Renal cortical epithelial cell (primary cell): ENCODE measurements around the gene TANGO2. TPM values are rescaled to one million over a fixed set of nuclear protein-coding genes. Genes with fewer than 3 reads are reported as not detected.

Experiments
- DNase-seq: peaks from one replicate; pipeline ENCODE4 v3.0.0-alpha.2; 2011; ENCODE audit warnings: low read depth
- total RNA-seq: library from RNA; depleted of rRNA; stranded (reverse); fragments of >200 nt; gene quantifications from 2 replicates; pipeline ENCODE4 v1.2.3, GENCODE V29; 2014

The TANGO2 gene
- total RNA-seq, 1 donor from 2014 or later, result 34.9 TPM

DNA sequence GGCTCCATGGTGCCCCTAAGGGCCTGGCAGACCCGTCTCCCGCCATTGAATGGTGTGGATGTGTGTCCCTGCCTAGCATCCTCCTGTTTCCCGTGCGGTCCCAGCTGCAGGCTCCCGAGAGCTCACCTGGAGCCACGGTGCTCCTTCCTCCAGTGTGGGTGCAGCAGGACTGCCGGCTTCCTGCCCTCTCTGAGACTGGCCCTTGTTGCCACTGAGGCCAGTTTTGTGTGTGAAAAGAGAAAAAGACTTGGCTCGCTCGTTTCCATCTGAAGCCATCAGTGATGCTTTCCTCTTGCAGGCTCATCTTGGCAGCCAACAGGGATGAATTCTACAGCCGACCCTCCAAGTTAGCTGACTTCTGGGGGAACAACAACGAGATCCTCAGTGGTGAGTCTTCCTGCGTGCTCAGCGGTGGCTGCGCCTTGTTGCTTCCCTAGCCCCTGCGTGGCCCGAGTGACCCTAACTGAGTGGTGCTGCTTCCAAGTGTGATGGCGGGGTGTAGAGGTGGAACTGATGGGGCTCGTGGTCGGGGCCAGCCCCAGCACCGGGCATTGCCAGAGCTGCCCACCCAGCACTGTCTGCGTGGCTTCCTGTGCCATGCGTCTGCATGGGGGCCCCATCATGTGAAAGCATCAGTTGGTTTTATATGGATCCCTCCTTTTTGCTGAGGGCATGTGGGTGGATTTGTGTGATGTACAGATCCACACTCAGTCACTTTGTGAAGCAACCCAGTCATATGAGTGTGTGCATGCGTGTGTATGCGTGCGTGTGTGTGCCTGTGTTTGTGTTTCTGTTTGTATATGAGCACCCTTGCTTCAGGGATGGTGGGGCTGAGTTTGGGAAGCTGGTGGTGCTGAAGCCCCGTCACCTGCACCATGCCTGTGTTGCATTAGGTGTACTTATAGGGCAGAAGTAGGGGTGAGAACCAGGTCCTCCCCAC is 22.4 kb downstream of the TANGO2 start:
- DNase-seq, result no peak

- DNase-seq, result no peak
These were observed 23.1 kb downstream of the TANGO2 start for GRCh38 chr22:20043997-20044342.

GRCh38 chr22:20044495-20045151 is 23.7 kb downstream of the TANGO2 start:
- no peak for DNase-seq

DNA sequence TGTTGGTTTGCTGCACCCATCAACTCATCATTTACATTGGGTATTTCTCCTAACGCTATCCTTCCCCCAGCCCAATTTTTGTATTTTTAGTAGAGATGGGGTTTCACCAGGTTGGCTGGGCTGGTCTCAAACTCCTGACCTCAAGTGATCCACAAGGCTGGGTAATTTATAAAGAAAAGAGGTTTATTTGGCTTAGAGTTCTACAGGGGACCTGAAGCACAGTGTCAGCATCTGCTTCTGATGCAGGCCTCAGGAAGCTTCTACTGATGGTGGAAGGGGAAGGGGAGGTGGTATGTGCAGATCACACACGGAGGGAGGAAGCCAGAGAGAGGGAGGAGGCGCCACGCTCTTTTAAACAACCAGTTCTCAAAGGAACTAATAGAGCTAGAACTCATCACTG is 25.8 kb downstream of the TANGO2 start:
- no peak for DNase-seq

GRCh38 chr22:20051927-20052308 is 31.0 kb downstream of the TANGO2 start:
- DNase-seq, result no peak

DNA sequence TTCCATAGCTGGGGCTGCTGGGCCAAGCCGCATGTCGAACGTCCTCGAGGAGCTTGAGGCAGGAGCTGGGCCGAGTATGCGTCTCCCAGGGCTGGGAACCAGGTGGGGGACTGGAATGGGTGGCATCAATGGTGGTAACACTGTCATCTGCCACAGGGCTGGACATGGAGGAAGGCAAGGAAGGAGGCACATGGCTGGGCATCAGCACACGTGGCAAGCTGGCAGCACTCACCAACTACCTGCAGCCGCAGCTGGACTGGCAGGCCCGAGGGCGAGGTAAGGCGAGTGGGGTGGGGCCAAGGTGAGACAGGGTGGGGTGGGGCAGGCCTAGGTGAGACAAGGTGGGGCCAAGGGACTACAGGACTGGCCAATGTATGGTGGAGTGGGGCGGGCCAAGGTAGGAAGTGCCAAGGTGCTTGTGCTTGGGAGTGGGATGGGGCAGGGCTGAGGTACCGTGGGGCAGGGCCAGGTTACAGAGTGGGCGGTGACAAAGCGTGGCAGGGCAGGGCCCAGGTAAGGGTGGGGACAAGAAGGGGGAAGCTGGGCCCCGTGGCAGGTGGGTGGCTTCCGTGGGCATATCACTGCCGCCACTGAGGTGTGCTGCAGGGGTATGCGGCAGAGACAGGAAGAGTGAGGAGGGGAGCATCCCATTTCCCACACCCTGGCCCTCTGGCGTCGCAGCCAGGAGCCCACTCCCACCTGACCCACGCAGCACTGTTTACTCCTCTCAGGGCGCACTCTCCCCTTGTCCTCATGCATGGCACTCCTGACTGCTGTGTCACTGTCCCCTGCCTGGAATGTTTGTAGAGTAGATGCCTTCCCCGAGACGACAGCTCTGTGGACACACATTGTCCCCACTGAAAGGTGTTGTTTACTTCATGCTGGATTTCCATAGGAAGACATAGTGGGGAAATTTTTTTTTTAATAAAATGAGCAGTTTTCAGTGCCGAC is 31.7 kb downstream of the TANGO2 start:
- DNase-seq, result no peak

DNA sequence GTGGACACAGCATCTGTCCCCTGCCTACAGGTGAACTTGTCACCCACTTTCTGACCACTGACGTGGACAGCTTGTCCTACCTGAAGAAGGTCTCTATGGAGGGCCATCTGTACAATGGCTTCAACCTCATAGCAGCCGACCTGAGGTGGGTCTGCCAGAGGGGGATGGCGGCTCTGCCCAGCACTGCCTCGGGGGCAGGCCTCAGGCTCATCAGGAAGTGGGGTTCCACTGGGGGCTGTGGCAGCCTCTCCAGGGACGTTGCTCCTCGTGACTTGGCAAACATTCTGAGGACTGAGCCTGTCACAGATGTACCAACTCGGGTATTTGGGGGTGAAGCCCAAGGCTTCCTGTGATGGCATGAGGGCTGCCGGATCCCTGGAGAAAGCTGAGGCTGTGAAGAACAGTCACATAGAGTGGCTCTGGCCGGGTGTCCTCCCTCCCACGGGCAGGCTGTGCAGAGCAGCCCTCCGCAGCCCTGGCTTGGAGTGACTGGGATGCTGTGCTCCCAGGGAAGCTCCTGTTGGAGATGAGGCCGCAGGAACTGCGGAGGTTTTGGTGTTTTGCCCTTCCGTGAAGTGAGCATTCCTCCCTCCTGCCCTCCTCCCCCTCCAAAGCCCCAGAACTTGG is 32.6 kb downstream of the TANGO2 start:
- no peak for DNase-seq

GRCh38 chr22:20054034-20054427 is 33.1 kb downstream of the TANGO2 start:
- DNase-seq, result no peak

GRCh38 chr22:20054485-20054884 is 33.6 kb downstream of the TANGO2 start:
- DNase-seq, result no peak

- no peak for DNase-seq
These were observed 34.2 kb downstream of the TANGO2 start for GRCh38 chr22:20055144-20055543.

- DNase-seq, result no peak
These were observed 34.7 kb downstream of the TANGO2 start for GRCh38 chr22:20055654-20056053.

GRCh38 chr22:20056161-20056560 is 35.3 kb downstream of the TANGO2 start:
- no peak for DNase-seq

DNA sequence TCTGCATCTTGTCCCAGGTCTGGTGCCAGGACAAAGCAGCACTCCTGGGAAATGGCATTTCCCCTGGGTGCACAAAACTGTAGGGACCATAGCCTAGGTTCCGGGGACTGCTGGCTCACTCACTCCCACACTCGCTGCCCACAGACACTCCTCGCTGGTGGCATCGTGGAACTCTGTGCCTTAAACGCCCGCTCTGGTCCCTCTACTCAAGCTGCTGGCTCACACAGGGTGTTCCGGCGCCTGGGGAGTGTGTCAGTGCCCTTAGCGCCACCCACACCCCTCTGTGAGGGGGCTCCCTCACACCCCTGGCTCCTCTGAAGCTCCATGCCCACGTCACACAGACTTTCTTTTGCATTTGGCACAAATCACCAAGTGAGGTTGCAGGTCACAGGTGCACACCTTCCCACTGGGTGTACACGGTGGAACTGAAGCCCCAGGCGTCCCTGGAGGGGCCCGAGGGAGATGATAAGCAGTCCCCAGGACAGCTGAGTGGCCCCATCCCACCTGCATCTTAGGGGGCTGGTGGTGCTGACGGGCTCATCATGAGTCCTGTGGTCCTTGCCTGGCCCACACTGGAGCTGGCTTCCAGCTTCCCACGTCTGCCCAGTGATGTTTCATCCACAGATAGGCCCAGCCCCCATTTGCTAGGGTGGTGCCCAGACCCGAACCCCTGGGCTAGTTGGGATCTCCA is 35.9 kb downstream of the TANGO2 start:
- DNase-seq, result no peak

DNA sequence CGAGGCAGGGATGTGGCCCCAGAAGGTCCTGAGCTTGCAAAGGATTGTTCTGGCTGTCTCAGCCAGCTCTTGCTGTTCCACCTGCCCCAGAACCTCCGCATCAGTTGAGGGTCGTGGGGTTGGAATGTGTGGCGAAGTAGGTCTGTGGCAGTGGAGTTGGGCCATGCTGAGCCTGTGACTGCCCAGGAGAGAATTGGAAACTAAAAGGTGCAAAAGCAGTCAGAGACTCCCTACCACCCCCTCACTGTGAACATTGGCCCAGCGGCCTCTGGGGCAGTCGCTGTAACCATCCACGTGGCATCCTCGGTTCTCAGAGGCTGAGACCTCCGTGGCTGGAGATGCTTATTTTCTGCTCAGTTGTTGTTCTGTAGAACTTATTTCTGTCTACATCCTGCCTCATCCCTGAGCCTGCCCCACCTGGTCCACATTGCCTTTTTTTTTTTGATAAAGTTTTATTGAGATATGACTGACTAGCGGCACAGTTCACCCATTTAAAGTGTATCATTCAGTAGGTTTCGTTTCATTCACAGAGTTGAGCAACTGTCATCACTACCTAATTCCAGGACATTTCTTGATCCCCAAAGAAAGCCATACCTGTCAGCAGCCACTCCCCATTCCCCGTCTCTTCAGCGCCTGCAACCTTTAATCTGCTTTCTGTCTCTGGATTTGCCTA is 36.8 kb downstream of the TANGO2 start:
- no peak for DNase-seq

DNA sequence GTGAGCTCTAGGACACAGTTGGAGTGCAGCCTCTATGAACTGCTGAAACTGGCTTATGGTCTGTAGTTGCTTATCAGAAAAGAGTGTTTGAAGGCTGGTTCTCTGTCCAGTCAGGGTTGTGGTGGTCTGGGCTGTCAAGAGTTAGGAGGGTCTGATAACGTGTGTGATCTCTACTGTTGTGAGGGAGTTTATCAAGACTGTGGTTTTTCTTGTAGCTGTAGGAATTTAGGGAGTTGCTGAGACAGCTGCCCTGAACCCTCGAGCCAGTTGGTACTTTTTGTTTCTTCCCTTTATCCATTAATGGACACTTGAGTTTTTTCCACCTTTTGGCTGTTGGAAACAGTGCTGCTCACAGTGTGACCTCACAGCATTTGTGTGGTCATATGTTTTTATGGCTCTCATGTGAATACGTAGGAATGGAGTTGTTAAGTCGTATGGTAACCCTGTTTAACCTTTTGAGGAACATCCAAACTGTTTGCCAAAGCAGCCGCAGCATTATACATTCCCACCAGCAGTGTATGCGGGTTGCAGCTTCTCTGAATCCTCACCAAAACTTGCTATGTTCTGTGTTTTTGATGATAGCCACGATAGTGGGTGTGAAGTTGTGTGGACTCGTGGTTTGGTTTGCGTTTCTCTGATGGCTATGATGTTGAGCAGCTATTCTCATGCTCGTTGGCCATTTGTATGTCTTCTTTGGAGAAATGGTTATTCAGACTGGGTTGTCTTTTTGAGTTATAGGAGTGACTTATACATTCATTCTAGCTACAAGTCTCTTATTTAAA is 38.3 kb downstream of the TANGO2 start:
- no peak for DNase-seq

DNA sequence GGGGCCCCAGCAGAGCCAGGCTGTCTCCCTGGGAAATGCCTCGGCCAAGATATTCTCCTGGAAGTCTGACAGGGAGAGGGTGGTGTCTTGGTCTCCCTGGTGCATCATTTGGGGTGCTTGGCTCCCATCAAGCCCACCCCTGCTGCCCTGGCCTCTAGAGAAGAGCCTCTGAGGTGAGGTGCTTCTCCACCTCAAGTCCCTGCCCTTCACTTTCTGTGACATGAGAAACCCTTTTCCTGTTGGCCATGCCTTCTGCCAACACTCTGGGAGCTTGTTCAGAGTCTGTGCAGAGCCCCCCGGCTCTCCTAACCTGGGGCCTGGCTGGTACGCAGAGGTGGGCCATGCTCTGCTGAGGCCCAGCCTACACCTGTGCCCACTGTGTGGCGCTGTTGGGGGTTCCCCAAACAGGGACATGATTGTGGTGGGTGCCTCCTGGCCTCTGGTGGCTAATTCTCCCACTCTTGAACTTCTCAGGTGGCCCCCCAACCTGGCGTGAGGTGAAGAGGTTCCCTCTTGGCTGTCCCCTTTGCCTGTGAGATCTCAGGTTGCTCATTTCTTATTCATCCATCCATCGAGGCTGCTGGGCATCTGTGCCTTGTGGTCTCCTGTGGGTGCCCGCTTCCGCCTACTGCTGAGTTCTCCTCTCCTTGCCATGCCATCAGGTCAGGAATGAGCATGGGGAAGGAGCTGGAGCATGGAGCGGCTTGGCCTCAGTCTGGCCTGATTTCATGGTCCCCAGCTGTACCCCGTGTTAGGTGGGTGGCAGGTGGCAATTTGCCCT is 40.0 kb downstream of the TANGO2 start:
- DNase-seq, result no peak

DNA sequence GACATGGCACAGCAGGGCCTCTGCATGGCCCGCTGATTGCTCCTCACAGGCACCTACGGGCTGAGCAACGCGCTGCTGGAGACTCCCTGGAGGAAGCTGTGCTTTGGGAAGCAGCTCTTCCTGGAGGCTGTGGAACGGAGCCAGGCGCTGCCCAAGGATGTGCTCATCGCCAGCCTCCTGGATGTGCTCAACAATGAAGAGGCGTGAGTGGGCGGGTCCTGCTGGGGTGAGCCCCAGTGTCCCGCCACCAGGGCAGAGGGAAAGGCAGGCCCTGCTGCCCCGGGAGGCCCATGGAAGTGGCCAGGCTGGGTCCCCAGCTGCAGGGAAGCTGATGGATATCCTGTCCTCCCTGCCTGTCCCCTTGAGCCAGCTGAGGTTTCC is 40.6 kb downstream of the TANGO2 start:
- DNase-seq, result no peak

DNA sequence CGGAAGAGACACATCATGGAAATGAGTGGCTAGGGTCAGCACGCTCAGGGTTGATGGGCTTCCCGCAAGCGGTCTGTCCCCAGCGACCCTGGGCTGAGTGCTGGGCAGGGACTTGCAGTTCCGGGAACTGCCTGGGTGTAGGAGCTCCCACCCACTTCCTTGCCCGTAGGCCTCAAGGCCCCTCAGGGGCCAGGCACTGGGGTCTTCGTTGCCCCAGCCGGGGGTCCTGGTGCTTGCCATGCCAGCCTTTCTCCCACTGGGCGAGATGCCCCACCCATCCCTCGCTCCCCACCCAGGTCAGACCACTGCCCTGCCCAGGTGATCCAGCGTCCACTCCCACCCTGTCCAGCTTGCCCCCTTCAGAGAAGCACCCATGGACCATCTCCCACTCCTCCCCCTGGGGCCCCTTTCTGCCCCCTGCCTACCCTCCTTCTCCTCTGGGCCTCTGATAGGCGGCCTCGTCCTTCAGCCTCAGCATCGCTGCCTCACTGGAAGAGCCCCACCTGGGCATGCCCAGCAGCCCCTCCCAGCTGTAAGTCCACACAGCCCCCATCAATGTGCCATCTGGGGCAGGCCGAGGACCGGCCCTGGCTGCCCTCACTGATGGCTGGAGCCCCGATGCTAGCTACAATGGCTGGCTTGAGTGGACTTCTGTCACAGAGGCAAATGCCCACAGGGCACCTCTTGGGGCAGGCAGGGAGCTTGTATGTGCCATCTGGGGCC is 41.3 kb downstream of the TANGO2 start:
- no peak for DNase-seq
